GM21526 (cell line): ENCODE measurements around the gene TAGAP.

Experiments
- ATAC-seq: cut with Tn5 transposase; IDR thresholded peaks from one replicate; pipeline ENCODE4 v1.9.1; 2021; ENCODE audit warnings: moderate library complexity; ENCODE audit not compliant: unreplicated experiment, low FRiP score

TAGAP gene

DNA sequence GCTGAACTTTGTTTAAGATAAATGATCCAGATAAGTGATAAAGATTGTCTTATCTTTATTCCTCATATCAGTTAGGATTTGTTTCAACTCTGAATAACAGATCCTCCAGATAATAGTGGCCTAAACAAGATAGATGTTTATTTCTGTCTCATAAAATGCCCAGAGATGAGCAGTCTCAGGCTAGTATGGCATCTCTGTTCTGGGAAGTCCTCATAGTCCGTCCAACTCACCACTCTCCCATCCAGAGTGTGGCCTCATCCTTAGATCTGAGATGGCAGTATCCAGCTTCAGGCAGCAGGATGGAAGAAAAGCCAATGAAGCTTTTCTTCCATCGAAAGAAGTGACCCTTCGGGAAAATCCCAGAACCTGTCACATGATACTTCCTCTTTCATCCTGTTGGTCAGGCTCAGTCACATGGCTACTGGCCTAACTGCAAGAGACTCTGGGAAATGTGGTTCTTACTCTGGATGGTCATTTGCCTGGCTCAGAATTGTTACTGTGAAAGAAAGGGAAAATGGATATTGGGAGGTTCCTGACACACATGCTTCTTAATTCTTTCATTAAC is 29.4 kb upstream of the TAGAP start:
- no peak for ATAC-seq

DNA sequence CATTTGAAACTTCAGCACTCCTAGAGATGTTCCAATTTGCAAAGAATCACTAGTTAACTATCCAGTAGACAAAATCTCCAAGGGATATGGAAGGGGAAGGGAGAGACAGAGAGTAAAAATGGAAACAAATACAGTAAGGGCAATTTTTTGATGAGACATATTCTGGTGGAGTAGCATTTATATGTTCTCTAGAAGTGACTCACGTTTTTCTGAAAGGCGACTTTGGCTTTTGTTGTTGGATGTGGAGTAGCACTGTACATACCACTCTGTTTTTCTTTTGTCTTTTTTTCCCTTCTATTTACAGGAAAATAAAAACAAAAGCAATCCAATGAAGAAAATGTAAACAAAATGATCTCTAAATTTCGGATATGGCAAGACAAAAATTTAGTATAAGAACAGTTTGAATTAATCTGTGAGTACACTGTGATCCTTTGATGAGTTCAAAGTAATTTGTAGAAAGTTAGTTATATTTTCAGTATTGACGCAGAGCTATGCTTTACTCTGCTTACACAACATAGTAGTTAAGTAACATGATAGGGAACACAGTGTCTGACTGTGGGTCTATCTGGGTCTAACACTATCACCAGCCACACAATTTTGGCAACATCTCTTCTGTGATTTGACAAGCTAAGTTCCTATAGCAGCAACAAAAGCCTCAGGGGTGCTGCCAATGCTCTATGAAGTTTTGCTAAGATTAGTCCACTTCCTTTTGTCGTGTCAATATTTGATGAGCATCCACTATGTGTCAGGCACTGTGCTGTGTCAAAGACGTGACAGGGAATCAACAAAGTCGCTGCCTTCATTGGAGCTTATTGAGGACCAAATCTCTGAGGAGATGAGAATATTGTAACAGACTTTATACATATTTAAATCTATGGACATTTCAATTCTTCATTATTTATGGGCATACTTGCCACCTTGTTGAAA is 27.3 kb upstream of the TAGAP start:
- no peak for ATAC-seq

DNA sequence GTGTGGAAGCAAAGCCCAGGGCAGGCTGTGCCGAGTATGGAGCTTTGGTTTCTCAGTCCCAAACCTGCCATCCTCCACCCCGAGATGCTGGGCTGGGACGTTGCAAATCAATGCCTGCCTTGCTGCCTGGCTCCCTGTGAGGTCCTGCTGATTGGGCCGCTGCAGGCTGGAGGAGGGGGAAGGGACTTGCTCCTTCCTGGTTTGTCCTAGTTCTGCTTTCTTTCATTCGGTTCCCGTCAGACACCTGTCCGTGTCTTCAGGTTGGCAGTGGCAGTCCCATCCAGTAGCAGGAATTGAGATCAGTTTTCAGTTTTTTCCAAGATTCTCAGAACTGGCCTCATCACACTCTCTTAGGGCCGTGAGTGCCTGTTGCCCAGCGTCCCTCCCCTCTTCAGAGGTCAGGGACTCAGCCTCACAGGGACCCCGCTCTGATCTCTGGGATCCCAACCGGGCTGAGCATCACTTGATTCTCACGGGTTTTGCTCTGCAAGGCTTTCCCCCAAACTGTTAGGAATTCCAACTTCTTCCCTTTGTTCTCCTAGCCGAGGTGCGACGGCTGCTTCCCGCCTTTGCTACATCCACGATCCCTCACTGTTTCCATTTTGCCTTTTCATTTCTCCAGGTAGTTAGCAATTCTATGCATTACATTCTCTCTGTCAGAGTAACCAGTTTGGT is 24.2 kb upstream of the TAGAP start:
- ATAC-seq = no peak

DNA sequence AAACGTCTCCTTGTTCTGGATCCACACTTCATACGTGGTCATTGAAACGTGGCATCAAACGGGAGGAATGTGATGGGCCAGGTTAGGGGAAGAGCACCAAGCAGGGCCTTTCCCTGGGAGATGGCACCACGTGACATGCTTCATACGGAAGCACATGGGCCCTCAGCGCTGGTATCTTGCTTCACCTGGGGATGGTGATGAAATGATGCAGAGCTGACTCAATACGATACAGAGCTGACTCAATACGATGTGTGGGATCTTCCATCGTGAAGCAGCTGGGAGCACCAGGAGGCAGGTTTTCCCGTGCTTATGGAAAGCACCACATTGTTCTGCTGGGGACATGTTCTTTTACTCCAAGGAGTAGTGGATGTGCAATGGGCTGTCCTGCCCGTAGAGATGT is 22.5 kb upstream of the TAGAP start:
- ATAC-seq = no peak

DNA sequence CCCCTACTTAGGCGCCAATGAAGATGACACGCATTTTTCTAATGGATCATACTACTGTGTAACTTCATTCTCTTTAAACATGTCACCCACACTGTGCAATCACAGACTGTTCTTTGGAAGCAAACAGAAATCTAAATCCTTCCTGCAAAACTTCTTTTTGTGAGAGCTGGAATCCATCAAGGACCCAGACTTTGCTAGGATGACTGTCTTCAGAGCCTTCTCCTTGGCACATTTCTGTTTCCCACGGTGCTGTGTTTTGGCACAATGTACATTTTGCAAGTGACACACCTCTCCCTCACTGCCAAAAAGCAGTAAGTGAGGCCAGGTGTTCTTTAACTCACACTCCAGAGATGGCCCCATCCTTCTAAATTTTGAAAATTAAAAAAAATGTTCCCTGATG is 21.7 kb upstream of the TAGAP start:
- ATAC-seq = no peak

DNA sequence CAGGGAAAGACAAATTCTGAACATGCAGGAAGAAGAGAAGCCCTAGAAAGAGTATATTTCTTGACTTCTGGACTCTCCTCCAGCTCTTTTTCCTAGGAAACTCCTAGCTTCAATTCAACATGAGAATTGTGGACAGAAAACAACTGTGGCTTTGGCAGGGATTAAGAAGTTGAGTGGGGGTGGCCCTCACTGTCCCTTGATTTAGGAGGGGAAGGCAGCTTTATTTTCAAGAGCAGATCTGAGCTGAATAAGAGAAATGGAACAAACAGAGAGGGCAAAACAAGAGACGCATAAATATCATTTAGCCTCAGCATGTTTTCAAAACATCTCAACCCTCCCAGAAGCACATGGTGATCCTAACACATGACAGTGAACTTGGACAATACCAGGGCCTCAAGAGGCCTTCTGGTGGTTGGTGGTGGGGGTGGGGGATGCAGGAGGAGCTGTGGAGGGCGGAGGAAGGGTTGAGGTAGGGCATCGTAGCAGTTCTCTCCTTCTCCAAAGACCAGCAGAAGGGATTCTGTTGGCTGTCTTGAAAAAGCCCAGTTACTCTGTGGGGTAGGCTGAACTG is 21.1 kb upstream of the TAGAP start:
- no peak for ATAC-seq

DNA sequence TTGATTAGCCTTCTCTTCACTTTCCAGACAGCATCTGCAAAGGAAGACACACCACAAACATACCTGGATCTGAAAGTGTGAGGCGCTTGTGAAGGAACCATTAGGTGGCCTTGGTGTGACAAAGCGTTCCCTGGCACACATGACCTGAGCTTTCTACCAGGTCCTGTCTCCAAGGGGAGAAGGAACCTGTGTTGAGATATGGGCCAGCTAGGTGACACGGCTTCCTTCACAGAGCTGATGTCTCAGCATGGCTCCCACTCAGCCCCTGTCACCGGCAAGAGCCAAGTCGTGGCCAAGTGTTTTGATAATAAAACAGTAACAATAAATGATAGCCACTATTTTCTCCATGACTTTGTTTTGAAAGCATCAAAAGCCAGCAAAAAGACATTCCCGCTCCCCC is 20.3 kb upstream of the TAGAP start:
- no peak for ATAC-seq

DNA sequence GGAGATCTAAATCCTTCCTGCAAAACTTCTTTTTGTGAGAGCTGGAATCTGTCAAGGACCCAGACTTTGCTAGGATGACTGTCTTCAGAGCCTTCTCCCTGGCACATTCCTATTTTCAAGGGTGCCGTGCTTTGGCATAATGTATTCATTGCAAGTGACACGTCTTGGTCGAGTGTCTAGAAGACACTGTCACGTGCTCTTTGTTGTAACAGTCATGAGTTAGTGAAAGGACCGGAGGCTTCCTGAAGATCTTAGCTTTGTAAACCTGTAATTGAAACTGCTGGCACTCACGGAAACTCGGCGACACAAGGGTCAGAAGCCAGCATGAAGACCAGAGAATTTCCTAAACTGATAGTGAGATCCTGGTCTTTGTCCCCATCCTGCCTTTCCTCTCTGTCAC is 19.7 kb upstream of the TAGAP start:
- no peak for ATAC-seq

DNA sequence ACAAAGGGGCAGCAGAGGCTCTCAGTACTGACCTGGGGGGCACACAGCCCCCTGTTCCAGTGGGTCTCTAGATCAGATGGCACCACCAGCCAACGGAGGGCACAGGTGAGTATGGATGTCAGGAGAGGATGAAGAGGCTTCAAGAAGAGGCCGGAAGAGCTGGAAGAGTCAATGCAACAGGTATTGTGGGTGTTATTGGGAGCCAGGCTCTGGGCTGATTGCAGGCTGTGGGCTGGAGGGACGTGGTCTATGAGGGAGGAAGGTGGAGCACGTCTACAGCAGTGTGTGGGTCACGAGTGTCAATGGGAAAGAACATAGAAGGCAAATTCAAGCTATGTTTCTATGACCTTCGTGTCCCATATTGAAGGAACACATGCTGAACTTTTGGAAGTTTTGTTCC is 18.8 kb upstream of the TAGAP start:
- ATAC-seq = no peak

DNA sequence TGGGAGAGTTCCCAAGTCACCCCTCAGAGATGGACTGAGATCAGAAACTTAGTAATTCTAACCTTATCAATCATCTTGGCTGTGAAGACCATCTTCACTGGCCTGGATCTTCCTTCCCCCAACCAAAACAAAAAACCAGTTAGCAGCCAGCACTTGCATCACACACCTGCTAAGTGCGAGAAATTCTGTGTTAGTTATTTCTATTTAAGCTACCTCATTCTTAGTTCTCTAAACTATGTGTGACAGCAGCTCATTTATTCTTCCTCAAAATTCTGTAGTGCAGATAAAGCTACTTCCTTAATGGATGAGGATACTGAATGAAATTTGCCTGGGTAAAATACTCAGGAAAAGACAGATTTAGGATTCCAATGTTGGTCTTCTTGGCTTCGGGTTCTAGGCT is 18.2 kb upstream of the TAGAP start:
- no peak for ATAC-seq

DNA sequence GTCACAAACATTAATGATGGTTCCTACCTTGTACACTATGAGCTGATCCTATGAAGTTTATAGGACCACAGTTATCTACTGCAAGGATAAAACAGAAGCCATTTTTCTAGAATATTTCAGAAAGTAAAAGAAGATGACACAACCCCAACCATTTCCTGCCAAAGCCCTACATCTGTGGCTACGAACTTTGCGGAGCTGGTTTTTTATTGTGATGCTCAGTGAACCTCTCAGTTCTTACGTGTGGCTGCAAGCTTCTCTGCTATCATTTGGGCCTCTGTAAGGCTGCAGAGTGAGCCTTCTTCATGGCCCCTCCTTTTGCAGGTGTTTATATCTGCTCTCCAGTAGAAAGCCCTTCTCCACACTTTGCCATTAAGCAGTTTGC is 17.8 kb upstream of the TAGAP start:
- no peak for ATAC-seq

DNA sequence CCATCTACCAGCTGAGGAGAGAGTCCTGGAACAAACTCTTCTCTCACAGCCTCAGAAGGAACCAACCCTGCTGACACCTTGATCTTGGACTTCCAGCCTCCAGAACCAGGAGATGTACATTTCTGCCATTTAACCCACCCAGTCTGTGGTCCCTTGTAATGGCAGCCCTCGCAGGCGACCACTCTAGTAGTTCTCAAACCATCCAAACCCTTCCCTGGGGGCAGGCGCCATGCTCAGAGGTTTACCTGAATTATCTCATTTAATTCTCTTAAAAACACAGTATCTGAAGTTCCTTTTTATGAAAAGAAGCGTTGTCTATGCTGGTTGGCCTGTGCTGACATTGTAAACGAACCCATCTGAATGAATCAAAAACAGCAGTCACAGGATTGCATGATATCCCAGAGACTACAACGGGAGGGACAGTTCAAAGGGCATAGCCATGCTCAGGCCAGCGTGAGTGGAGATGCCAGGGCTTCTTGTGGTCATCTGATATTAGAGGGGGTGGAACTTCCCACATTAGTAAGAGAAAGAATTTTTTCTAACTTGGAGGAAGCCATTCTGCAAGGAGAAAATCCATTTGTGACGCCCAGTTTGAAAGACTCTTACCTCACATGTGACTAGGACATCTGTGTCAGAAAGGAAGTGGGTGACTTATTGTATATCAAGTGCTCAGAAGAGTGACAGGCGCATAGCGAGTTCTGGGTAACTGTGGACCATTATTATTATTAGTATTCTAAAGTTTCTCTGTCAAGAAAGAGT is 17.2 kb upstream of the TAGAP start:
- ATAC-seq = no peak

DNA sequence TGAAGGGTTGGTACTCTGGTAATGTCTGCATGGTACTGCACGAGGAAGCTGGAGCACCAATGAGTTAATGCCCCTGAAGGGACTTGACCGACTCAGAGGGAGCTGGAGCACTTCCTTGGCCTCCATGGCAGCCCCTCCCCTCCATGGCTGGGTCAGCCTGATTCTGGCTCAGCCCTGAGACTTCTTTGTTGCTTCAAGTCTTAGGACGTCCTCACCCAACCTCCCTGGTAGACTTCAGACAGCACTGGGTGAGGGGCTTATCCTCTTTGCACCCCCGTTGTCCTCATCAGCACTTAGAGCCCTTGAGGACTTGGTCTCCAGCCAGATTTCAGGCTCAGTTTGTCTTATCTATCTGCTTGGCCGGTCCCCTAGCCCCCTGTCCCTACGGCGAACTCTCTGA is 16.4 kb upstream of the TAGAP start:
- no peak for ATAC-seq

DNA sequence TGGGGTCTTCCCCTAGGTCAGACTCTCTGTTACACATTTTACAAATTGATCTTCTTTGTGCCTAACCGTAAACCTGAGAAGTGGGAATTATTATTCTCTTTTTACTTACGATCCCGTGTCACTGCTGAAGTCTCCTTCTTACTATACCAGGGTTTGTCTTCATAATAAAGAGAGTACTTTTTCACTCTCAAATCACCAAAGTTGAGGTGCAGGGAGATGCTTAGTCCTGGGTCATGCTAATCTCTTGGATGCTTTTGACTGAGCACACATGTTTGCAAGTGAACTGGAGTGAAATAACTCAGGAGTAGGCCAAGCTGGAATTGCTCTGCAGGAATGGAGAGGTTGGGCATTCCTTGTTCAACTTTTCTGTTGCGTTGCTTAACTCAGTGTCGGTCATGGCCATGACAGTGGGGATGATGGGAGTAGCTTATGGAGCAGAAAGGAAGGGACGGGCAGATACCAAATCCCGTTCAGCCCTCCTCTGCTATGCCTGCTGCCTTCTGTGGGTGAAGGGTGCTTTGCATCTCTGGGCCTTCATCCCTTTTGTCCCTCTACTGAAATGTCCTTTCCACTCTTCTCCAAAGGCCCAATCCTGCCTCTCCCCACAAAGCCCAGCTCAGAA is 15.2 kb upstream of the TAGAP start:
- no peak for ATAC-seq

DNA sequence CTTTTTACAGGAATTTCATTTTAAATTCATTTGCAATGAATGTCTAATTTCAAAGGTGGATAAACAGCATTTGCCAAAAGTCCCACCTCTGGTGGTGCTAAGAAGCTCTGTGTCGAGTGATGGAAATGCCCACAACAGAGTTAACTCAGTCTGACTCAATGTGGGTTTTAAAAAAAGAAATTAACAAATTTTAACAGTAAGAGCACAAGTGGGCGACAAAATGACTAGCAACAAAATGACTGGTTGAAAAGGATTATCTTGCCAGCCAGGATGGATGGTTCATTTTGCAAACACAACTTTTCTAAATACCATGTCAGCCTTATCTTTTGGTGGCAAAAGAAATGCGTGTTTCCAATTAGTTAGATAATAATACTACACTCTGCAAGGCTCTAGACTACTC is 14.3 kb upstream of the TAGAP start:
- ATAC-seq = no peak

DNA sequence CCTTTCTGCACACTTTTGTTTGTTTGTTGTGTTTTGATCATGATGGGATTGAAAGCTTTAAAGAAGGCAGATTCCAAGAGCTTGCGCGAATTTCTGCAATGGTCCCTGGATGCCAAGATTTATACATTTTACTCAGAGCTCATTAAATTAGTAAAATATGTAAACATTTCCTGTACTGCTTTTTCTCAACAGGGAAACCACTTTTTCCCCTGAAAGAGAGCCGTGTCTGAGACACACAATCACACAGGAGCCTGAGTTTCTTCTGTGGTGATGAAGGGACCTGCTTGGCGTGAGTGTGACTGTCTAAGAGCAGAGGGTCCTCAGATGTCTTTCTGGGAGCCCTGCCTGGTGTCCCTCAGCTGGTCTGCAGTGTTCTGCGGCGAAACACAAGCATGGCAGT is 12.1 kb upstream of the TAGAP start:
- no peak for ATAC-seq

DNA sequence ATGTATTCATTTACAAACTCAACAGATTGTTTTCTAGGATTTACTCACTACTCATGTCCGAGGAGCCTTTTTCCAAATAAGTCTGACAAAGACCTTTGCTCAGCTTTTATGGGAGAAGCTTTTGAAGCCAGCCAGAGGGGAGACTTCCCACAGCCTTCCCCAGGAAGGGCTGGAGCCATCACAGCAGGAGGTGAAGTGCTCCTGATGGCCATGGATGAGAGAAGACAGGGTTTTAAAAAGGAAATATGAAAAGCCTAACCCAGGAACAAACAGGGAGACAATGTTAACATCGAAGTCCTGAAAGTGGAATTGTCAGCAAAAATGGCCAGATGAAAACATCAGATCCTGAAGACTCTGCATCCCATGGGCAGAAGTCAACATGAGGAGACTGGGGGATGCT is 11.6 kb upstream of the TAGAP start:
- ATAC-seq = no peak

DNA sequence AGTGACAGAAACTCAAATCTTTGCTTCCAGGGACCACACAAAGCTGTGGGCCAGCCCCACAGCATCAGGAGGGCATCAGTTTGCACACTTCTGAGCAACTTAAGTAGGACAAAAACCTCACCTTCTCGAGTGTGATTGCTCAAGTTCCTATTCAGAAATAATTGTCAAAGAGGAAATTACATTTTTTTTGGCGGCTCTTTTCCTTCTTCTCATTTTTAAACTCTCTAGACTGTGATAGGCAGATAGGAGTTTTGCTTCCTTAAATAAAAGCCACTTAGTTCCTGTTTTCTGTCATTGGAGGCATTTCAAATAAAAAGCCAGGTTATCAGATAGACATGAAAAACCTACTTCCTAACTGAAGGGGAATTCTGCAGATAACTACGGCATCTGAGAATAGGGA is 11.2 kb upstream of the TAGAP start:
- no peak for ATAC-seq

DNA sequence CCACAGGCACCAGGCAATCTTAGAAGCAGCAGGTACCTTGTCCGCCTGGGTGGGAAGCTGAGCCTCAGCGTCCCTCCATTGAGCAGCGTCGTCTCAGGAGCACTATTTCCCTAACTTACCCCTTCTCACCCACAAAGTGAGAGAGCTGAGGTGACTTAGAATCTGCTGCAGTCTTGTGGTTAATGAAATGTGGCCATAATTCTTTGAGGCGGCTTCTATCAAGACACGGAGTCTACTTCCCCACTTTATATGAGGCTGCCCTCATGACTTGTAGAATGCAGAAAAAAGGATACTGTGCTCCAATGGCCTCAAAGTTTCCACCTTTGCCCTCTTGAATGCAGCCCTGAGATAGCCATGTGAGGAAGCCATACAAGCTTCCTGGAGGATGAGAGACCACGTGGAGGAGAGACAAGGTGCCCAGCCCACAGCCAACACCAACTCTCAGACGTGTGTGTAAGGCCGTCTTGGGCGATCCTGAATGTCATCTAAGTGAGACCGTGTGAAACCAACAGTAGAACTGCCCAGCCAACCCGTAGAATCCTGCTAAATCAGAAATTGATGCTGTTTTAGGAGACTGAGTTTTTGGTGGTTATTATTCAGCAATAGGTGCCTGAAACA is 9.1 kb upstream of the TAGAP start:
- ATAC-seq = no peak

DNA sequence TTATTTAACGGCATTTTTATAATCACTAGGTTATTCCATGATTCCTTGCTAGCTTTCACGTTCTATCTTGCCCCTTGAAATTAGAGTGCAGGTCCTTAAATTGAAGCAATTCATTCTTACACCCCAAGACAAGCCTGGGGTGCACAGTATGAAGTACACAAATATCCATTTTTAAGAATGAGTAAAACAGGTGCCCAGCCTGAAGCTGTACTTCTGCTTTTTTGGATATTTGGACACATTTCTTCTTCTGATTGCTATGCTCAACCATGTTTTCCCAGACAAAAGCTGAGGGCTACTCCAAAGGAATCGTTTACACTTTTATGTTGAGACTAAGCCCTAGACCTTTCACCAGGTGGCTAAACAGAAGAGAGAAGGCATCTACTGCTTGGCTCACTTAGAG is 7.9 kb upstream of the TAGAP start:
- no peak for ATAC-seq
